HepG2 (cell line): ENCODE data around the gene TENM3. TPM values are rescaled to one million over a fixed set of nuclear protein-coding genes. Genes with fewer than 3 reads are reported as not detected.

Experiments used
- ATAC-seq: fragments of 200-7000 bp; cut with Tn5 transposase; 3 replicates; pipeline ENCODE4 v1.9.1; 2020; ENCODE audit warnings: mild to moderate bottlenecking, moderate library complexity
- BruUV-seq: library from RNA; stranded (reverse); fragments of 400-500 nt; replicated peaks from 2 replicates; lab custom pipeline; 2021; lab: Mats Ljungman, UMichigan
- CTCF ChIA-PET: fragments of 300-600 bp; formaldehyde crosslinking; extraction: SDS; loops from one replicate; lab custom pipeline; 2021; ENCODE audit warnings: low total read pairs, inconsistent platforms, low intra/inter-chr PET ratio; lab: Yijun Ruan, JAX
- POLR2A ChIA-PET: fragments of 350-600 bp; sonication (Branson Sonifier 250); formaldehyde crosslinking; loops from one replicate; lab custom pipeline; 2020; ENCODE audit warnings: antibody characterized with exemption, inconsistent platforms; lab: Yijun Ruan, JAX
- DNase-seq: peaks from one replicate; pipeline ENCODE4 v3.0.0-alpha.2; 2015; ENCODE audit warnings: low spot score
- FAIRE-seq: peaks from 3 replicates; lab custom pipeline; 2011; peaks lifted over from hg19 to GRCh38; lab: Jason Lieb, UNC
- H2AFZ ChIP-seq: one replicate; pipeline ENCODE4 v1.6.1; 2011; ENCODE audit warnings: low read length, inconsistent platforms
- H3K27ac ChIP-seq: fragments of 300-600 bp; 3 replicates; pipeline ENCODE4 v1.8.0; 2011; ENCODE audit warnings: mixed run types, mild to moderate bottlenecking, mixed read lengths, low read length, inconsistent platforms; ENCODE audit not compliant: insufficient read depth; ENCODE audit errors: extremely low read length
- H3K27me3 ChIP-seq, 2 experiments: fragments of 200-600 bp in 1 of 2; 2 replicates in 1 of 2; 3 replicates in 1 of 2; pipeline versions ENCODE4 v1.6.0 to v1.8.0; 2011; ENCODE audit warnings: low read length in 2 of 2, mild to moderate bottlenecking in 2 of 2, moderate library complexity in 2 of 2, inconsistent platforms in 1 of 2; ENCODE audit not compliant: insufficient read depth in 2 of 2, control insufficient read depth in 1 of 2
- H3K36me3 ChIP-seq, 2 experiments: fragments of 200-600 bp in 1 of 2; replicated peaks in 1 of 2; 2 replicates in 1 of 2; 3 replicates in 1 of 2; pipeline versions ENCODE4 v1.5.1 to v1.8.0; 2011; ENCODE audit warnings: low read length in 2 of 2, inconsistent platforms in 1 of 2; ENCODE audit not compliant: insufficient read depth in 2 of 2, control insufficient read depth in 1 of 2
- H3K4me1 ChIP-seq: 2 replicates; pipeline ENCODE4 v1.5.1; 2012; ENCODE audit warnings: low read length, inconsistent platforms; ENCODE audit not compliant: insufficient read depth
- H3K4me2 ChIP-seq: 2 replicates; pipeline ENCODE4 v1.6.0; 2011; ENCODE audit warnings: low read depth, low read length, inconsistent platforms
- H3K4me3 ChIP-seq, 3 experiments: fragments of 200-600 bp in 1 of 3; sonication (generic), shearing (Covaris generic) in 1 of 3; replicated peaks in 1 of 3; 2 replicates each; pipeline ENCODE4 v1.5.1; 2011 to 2016; ENCODE audit warnings: low read length in 3 of 3, inconsistent platforms in 2 of 3, low read depth in 2 of 3, mild to moderate bottlenecking in 2 of 3, control low read depth in 1 of 3, mixed read lengths in 1 of 3; ENCODE audit not compliant: insufficient read depth in 1 of 3
- H3K79me2 ChIP-seq: one replicate; pipeline ENCODE4 v1.6.1; 2011; ENCODE audit warnings: low read length, inconsistent platforms; ENCODE audit not compliant: insufficient read depth
- H3K9ac ChIP-seq: 2 replicates; pipeline ENCODE4 v1.6.0; 2011; ENCODE audit warnings: mild to moderate bottlenecking, low read depth, low read length, inconsistent platforms; ENCODE audit not compliant: insufficient read depth
- H3K9me3 ChIP-seq: 2 replicates; pipeline ENCODE4 v1.5.1; 2012; ENCODE audit warnings: mild to moderate bottlenecking, low read length
- H4K20me1 ChIP-seq: 2 replicates; pipeline ENCODE4 v1.6.0; 2011; ENCODE audit warnings: inconsistent platforms, mild to moderate bottlenecking, low read length, moderate library complexity; ENCODE audit not compliant: insufficient read depth
- ATF7 ChIP-seq, 2 experiments: fragments of 450-650 bp in 1 of 2; sonication (generic) in 1 of 2; formaldehyde crosslinking in 1 of 2; IDR thresholded peaks; 2 replicates each; pipeline versions ENCODE4 v1.4.0 to v1.6.1; 2016 to 2020; ENCODE audit warnings: antibody characterized with exemption in 1 of 2, mild to moderate bottlenecking in 1 of 2, missing genetic modification reagents in 1 of 2
- FOXC1 ChIP-seq: sonication (generic); formaldehyde crosslinking; IDR thresholded peaks from 2 replicates; pipeline ENCODE4 v1.8.0; 2022; ENCODE audit warnings: mild to moderate bottlenecking, missing genetic modification reagents, borderline replicate concordance
- FOXK2 ChIP-seq: fragments of 450-650 bp; IDR thresholded peaks from 2 replicates; pipeline ENCODE4 v1.6.1; 2016
- HOXA5 ChIP-seq: sonication (generic); formaldehyde crosslinking; IDR thresholded peaks from 2 replicates; pipeline ENCODE4 v1.4.0; 2020; ENCODE audit warnings: missing genetic modification reagents
- MBD4 ChIP-seq: IDR thresholded peaks from 2 replicates; pipeline ENCODE4 v1.6.1; 2012; ENCODE audit warnings: low read length, inconsistent platforms, borderline replicate concordance
- NCOA5 ChIP-seq: sonication (generic); formaldehyde crosslinking; IDR thresholded peaks from 2 replicates; pipeline ENCODE4 v1.4.0; 2020; ENCODE audit warnings: missing genetic modification reagents
- PAXIP1 ChIP-seq: sonication (generic); formaldehyde crosslinking; conservative IDR thresholded peaks from 2 replicates; pipeline ENCODE4 v1.4.0; 2020; ENCODE audit warnings: mild to moderate bottlenecking, missing genetic modification reagents, moderate library complexity
- POLR2AphosphoS2 ChIP-seq: IDR thresholded peaks from 2 replicates; pipeline ENCODE4 v1.6.1; 2011; ENCODE audit warnings: low read depth, low read length, improper control_type of control experiment
- SAP130 ChIP-seq: IDR thresholded peaks from 2 replicates; pipeline ENCODE4 v1.6.1; 2016; ENCODE audit warnings: low read depth
- SIX1 ChIP-seq: sonication (generic); formaldehyde crosslinking; IDR thresholded peaks from 2 replicates; pipeline ENCODE4 v1.4.0; 2020; ENCODE audit warnings: missing genetic modification reagents, borderline replicate concordance
- SMARCC2 ChIP-seq: fragments of 450-650 bp; IDR thresholded peaks from 2 replicates; pipeline ENCODE4 v1.6.1; 2017; ENCODE audit warnings: antibody characterized with exemption, mild to moderate bottlenecking
- SOX13 ChIP-seq, 3 experiments: fragments of 450-650 bp in 1 of 3; sonication (generic) in 1 of 3; formaldehyde crosslinking in 1 of 3; IDR thresholded peaks in 2 of 3; conservative IDR thresholded peaks in 1 of 3; 2 replicates each; pipeline versions ENCODE4 v1.5.0 to v1.6.1; 2016 to 2020; ENCODE audit warnings: antibody characterized with exemption in 1 of 3, mild to moderate bottlenecking in 1 of 3, missing compliant biosample characterization in 1 of 3, missing genetic modification reagents in 1 of 3, moderate library complexity in 1 of 3
- ZNF678 ChIP-seq: sonication (generic); formaldehyde crosslinking; IDR thresholded peaks from 2 replicates; pipeline ENCODE4 v1.4.0; 2020; ENCODE audit warnings: mild to moderate bottlenecking, missing genetic modification reagents
- WGBS: methylation state at CpG from one replicate; pipeline ENCODE4 v1.1.6; 2017; ENCODE audit warnings: low lambda C conversion rate; 5-methylcytosine and 5-hydroxymethylcytosine counted together
- in situ Hi-C: cut with HindIII; loops from 2 replicates; pipeline ENCODE4 v1.10.0; 2017; ENCODE audit warnings: low pct_unique_long_range_greater_than_20kb; ENCODE audit not compliant: extremely low pct_ligation_motif_present
- intact Hi-C: fragments of 100-400 bp; cut with micrococcal nuclease; formaldehyde crosslinking; loops from one replicate; pipeline ENCODE4 v1.10.0; 2022; ENCODE audit not compliant: unreplicated experiment
- polyA plus RNA-seq, 8 experiments: library from polyadenylated mRNA; depleted of rRNA in 3 of 8; stranded (reverse) in 7 of 8; unstranded in 1 of 8; fragments of >200 nt; fragmentation: Illumina TruSeq in 4 of 8; extraction: Trizol in 4 of 8; gene quantifications; 2 replicates each; pipeline versions ENCODE4 v1.2.1 to v1.2.3, GENCODE V29; 2011 to 2016; ENCODE audit warnings: low read depth in 4 of 8, missing spikeins in 1 of 8, mixed read lengths in 1 of 8; ENCODE audit not compliant: insufficient read depth in 1 of 8
- total RNA-seq, 5 experiments: library from RNA; depleted of rRNA; stranded (reverse); fragments of >200 nt; fragmentation: Illumina TruSeq; extraction: Trizol; gene quantifications; 2 replicates each; pipeline ENCODE4 v1.2.3, GENCODE V29; 2016; ENCODE audit warnings: low read depth in 1 of 5
- TF ChIP-seq, protein P1 (sequence below): fragments of 450-650 bp; IDR thresholded peaks from 2 replicates; pipeline ENCODE4 v1.6.1; 2017; ENCODE audit warnings: mild to moderate bottlenecking

TENM3 gene
- total and polyA plus RNA-seq, 2 of the 13 experiments (the other 11 are each of a cell fraction or from before 2014, with no cell fraction given), result 0.04 TPM; not detected in 1

GRCh38 chr4:182749667-182750167 lies 506.5 kb downstream of the TENM3 start (continued):
- TF ChIP-seq PAXIP1 (CRISPR knock-in tag), result no peak
- no peak for TF ChIP-seq ZNF678 (CRISPR knock-in tag)

- BruUV-seq, result no TSS peak
- no peak for FAIRE-seq
These were observed 509.1 kb downstream of the TENM3 start for GRCh38 chr4:182752158-182752910.

More at GRCh38 chr4:182752158-182752910, 509.1 kb downstream of the TENM3 start:
- no peaks in the 10 kb centered on the region for H4K20me1 ChIP-seq
- POLR2A ChIA-PET, result no interaction called here
- ATAC-seq, result no peak
- no peak for TF ChIP-seq SAP130 (CRISPR knock-in tag)
- TF ChIP-seq, protein P1, sequence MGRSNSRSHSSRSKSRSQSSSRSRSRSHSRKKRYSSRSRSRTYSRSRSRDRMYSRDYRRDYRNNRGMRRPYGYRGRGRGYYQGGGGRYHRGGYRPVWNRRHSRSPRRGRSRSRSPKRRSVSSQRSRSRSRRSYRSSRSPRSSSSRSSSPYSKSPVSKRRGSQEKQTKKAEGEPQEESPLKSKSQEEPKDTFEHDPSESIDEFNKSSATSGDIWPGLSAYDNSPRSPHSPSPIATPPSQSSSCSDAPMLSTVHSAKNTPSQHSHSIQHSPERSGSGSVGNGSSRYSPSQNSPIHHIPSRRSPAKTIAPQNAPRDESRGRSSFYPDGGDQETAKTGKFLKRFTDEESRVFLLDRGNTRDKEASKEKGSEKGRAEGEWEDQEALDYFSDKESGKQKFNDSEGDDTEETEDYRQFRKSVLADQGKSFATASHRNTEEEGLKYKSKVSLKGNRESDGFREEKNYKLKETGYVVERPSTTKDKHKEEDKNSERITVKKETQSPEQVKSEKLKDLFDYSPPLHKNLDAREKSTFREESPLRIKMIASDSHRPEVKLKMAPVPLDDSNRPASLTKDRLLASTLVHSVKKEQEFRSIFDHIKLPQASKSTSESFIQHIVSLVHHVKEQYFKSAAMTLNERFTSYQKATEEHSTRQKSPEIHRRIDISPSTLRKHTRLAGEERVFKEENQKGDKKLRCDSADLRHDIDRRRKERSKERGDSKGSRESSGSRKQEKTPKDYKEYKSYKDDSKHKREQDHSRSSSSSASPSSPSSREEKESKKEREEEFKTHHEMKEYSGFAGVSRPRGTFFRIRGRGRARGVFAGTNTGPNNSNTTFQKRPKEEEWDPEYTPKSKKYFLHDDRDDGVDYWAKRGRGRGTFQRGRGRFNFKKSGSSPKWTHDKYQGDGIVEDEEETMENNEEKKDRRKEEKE, result no peak
- no peak for TF ChIP-seq SIX1 (CRISPR knock-in tag)
- no peak for TF ChIP-seq FOXC1
- no peak for TF ChIP-seq HOXA5 (CRISPR knock-in tag)
- no peak for TF ChIP-seq FOXK2
- TF ChIP-seq SOX13 (IDR thresholded peaks at IDR 0.05), result no peak
- TF ChIP-seq SOX13 (CRISPR knock-in tag; conservative IDR thresholded peaks at IDR 0.05 in 1 of 2, IDR thresholded peaks at IDR 0.05 in 1 of 2), result no peak
- no peak for TF ChIP-seq SMARCC2
- TF ChIP-seq MBD4, result no peak
- TF ChIP-seq POLR2AphosphoS2, result no peak
- no peak for TF ChIP-seq NCOA5
- TF ChIP-seq ATF7 (IDR thresholded peaks at IDR 0.05), result no peak
- TF ChIP-seq ATF7 (CRISPR knock-in tag; IDR thresholded peaks at IDR 0.05), result no peak
- CTCF ChIA-PET, result no interaction called here
- no peak for DNase-seq
- H3K9ac ChIP-seq, result no peak overlapping the region
- H3K27me3 ChIP-seq, result no peaks in the 10 kb centered on the region
- intact Hi-C loops, result no loop called here
- no peaks in the 10 kb centered on the region for H3K36me3 ChIP-seq
- WGBS, result 13% methylated on average over 2 of the region's 2 CpGs
- no peaks in the 10 kb centered on the region for H3K4me1 ChIP-seq
- in situ Hi-C loops, result no loop called here
- H3K4me3 ChIP-seq, result no peak overlapping the region
- H3K27ac ChIP-seq, result no peak overlapping the region
- no peak overlapping the region for H2AFZ ChIP-seq
- no peaks in the 10 kb centered on the region for H3K79me2 ChIP-seq
- H3K9me3 ChIP-seq, result no peaks in the 10 kb centered on the region
- no peak overlapping the region for H3K4me2 ChIP-seq
